ENCODE measurements around the gene GDNF. TPM values are rescaled to one million over a fixed set of nuclear protein-coding genes. Genes with fewer than 3 reads are reported as not detected.

Gene GDNF
- total RNA-seq, 2 donors from 2014 or later: not detected

DNA sequence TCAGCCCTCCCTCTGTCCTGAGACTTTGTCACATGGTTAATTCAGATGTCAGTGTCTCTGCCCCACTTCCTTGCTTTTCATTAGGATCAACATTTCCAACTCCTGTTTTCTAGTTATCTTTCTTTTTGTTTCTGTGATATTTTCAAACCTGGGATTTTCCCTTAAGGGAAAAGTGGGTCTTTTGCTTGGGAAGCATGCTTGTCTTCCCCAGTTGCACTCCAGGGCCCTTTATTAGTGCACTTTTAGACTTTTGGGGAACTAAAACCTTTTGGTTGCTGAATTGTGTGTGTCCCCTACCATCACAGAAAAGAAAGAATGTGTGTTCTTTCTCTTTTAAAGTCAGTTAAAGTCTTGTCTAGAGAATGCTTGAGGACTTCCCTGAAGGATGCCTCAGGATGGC lies 18.4 kb upstream of the GDNF start:
- no peaks in the 10 kb centered on the region for H3K36me3 ChIP-seq (replicated peaks in 1 of 2; ENCODE audit: insufficient read depth in 1 of 2, low read depth in 2 of 2)
- no peaks in the 10 kb centered on the region for H3K4me1 ChIP-seq
- H3K9me3 ChIP-seq: no peaks in the 10 kb centered on the region
- H3K27ac ChIP-seq: no peak overlapping the region
- TF ChIP-seq, protein P1, sequence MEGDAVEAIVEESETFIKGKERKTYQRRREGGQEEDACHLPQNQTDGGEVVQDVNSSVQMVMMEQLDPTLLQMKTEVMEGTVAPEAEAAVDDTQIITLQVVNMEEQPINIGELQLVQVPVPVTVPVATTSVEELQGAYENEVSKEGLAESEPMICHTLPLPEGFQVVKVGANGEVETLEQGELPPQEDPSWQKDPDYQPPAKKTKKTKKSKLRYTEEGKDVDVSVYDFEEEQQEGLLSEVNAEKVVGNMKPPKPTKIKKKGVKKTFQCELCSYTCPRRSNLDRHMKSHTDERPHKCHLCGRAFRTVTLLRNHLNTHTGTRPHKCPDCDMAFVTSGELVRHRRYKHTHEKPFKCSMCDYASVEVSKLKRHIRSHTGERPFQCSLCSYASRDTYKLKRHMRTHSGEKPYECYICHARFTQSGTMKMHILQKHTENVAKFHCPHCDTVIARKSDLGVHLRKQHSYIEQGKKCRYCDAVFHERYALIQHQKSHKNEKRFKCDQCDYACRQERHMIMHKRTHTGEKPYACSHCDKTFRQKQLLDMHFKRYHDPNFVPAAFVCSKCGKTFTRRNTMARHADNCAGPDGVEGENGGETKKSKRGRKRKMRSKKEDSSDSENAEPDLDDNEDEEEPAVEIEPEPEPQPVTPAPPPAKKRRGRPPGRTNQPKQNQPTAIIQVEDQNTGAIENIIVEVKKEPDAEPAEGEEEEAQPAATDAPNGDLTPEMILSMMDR (IDR thresholded peaks at IDR 0.05): no peak
- TF ChIP-seq POLR2A (IDR thresholded peaks at IDR 0.05): no peak
- H3K27me3 ChIP-seq: no peaks in the 10 kb centered on the region
- intact Hi-C loops (cut with DNase I): no loop called here
- no peak overlapping the region for H3K4me3 ChIP-seq
- no peak for DNase-seq
- no peak for ATAC-seq

DNA sequence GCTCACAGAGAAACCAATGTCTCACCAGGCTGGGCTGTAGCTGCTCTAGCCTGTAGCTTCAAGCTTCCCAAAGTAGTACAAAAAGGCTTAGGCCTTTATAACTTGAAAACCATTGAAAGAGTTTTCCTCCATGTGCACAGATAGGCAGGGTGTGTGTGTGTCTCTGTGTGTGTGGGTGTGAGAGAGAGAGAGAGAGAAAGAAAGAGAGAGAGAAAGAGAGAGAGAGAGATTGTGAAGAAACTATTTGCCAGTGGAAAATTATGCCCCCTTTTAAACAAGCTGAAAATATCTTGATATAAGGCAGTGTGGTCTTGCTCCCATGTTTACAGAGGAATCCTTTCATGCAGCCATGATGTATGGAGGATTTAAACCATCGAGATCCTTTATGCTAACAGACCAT lies 17.9 kb upstream of the GDNF start:
- Histone ChIP-seq H3K36me3 (replicated peaks in 1 of 2; ENCODE audit: insufficient read depth in 1 of 2, low read depth in 2 of 2) (no peaks in the 10 kb centered on the region), H3K9me3 (no peaks in the 10 kb centered on the region), H3K27me3 (no peaks in the 10 kb centered on the region), H3K4me1 (no peaks in the 10 kb centered on the region), H3K27ac (no peak overlapping the region), H3K4me3 (no peak overlapping the region)
- 57% methylated on average over 1 of the region's 1 CpG for WGBS, 2 donors
- no peak for DNase-seq
- ATAC-seq: no peak
- no peak for TF ChIP-seq POLR2A (IDR thresholded peaks at IDR 0.05)
- TF ChIP-seq, protein P1 (IDR thresholded peaks at IDR 0.05): no peak
- intact Hi-C loops (cut with DNase I): no loop called here

DNA sequence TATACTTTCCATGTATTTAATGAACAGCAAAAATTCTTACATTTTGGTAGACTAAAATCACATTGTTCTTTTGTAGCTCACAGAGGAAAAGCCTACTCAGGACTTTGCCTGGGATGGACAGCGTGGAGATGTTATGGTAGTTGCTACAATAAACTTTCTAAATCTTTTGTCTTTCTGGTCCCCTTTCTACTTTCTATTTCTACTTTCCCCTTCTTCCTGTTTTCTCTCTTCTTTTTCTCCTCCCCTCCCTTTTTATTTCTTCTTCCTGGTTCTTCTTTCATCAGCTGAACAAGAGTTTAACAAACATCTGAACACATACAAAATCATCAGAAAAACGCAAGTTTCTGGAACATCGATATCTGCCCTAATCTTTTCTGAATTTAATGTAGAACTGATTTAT lies 15.6 kb upstream of the GDNF start:
- H3K27me3 ChIP-seq: no peaks in the 10 kb centered on the region
- no peak overlapping the region for H3K27ac ChIP-seq
- WGBS, 2 donors: 91 to 92% methylated on average over 3 of the region's 3 CpGs
- intact Hi-C loops (cut with DNase I): no loop called here
- DNase-seq (no peak), ATAC-seq (no peak)
- no peak overlapping the region for H3K4me3 ChIP-seq
- H3K9me3 ChIP-seq: no peaks in the 10 kb centered on the region
- TF ChIP-seq, protein P1 (IDR thresholded peaks at IDR 0.05): no peak
- no peak for TF ChIP-seq POLR2A (IDR thresholded peaks at IDR 0.05)
- H3K36me3 ChIP-seq (replicated peaks in 1 of 2; ENCODE audit: insufficient read depth in 1 of 2, low read depth in 2 of 2): no peaks in the 10 kb centered on the region
- H3K4me1 ChIP-seq: no peaks in the 10 kb centered on the region

DNA sequence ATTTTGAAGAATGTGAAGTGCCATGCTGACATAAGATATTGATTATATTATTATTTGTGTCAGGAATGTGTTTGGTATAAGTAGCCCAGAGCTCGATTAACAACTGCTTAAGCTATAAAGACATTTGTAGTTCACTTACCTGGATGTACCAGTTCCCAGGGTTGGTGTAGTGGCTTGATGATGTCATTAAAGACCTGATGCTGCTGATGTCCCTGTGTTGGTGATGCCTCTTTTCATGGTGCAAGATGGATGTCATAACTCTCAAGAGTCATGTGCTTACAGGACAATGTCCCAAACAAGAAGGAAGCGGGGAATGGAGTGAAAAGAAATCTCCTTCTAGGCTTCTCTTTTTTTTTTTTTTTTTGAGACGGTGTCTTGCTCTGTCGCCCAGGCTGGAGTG lies 11.5 kb upstream of the GDNF start:
- Histone ChIP-seq H3K36me3 (replicated peaks in 1 of 2; ENCODE audit: insufficient read depth in 1 of 2, low read depth in 2 of 2) (no peaks in the 10 kb centered on the region), H3K27me3 (no peaks in the 10 kb centered on the region), H3K4me1 (no peaks in the 10 kb centered on the region), H3K27ac (no peak overlapping the region), H3K9me3 (no peaks in the 10 kb centered on the region), H3K4me3 (no peak overlapping the region)
- DNase-seq (no peak), ATAC-seq (no peak)
- intact Hi-C loops (cut with DNase I): no loop called here
- 70 to 72% methylated on average over 4 of the region's 4 CpGs for WGBS, 2 donors
- TF ChIP-seq, protein P1 (IDR thresholded peaks at IDR 0.05): no peak
- no peak for TF ChIP-seq POLR2A (IDR thresholded peaks at IDR 0.05)

DNA sequence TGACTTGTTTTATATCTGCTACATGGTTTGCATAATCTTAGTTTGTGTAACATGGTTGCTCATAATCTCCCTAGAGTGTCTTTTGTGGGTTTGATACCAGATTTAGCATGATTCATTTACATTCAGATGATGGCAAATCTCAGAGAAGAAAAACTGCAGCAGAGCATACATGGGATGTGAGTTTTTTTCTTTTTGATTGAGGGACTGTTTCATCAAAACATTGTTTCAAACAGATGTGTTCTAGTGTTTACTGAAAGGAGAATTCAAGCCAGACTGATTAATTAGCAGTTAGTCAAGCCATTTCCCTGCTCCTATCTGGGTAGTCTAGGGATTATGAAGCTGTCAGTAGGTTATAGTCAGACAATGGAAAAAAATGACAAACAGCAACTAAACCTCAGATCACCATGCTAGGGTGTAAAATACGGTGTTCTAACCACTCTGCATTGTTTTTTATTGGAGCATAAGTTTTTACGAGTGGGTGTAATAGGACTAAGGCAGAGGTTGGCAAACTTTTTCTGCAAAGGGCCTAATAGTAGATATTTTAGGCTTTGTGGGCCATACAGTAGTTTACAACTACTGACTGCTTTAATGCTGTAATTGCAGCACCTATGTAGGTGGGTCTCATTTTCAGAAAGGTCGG lies 10.5 kb upstream of the GDNF start:
- no peaks in the 10 kb centered on the region for H3K27me3 ChIP-seq
- no peaks in the 10 kb centered on the region for H3K4me1 ChIP-seq
- intact Hi-C loops (cut with DNase I): no loop called here
- TF ChIP-seq, protein P1 (IDR thresholded peaks at IDR 0.05): no peak
- no peak for TF ChIP-seq POLR2A (IDR thresholded peaks at IDR 0.05)
- H3K4me3 ChIP-seq: no peak overlapping the region
- ATAC-seq (no peak), DNase-seq (no peak)
- H3K9me3 ChIP-seq: no peaks in the 10 kb centered on the region
- no peak overlapping the region for H3K27ac ChIP-seq
- H3K36me3 ChIP-seq (replicated peaks in 1 of 2; ENCODE audit: insufficient read depth in 1 of 2, low read depth in 2 of 2): no peaks in the 10 kb centered on the region
- WGBS, 2 donors: 57 to 65% methylated on average over 3 of the region's 3 CpGs

Data from body of pancreas (tissue), 4 donors.